H1 (cell line): ENCODE data around the gene CCAR1. TPM values are rescaled to one million over a fixed set of nuclear protein-coding genes. Genes with fewer than 3 reads are reported as not detected.
A peak's percentile ranks its signal among the peaks of the same experiment; 100 is the strongest.

ENCODE experiments used
- CREB1 ChIP-seq: IDR thresholded peaks from 2 replicates; pipeline ENCODE4 v1.6.1; 2012; ENCODE audit warnings: inconsistent platforms
- EGR1 ChIP-seq: IDR thresholded peaks from 2 replicates; pipeline ENCODE4 v1.6.1; 2011; ENCODE audit warnings: low read depth, low read length, borderline replicate concordance
- JUN ChIP-seq: IDR thresholded peaks from 2 replicates; pipeline ENCODE4 v1.6.1; 2011; ENCODE audit warnings: low read depth, mild to moderate bottlenecking, improper control_type of control experiment, low read length
- NANOG ChIP-seq: IDR thresholded peaks from 2 replicates; pipeline ENCODE4 v1.6.1; 2011; ENCODE audit warnings: low read length, low read depth, mild to moderate bottlenecking, inconsistent platforms; ENCODE audit not compliant: insufficient read depth, poor library complexity, severe bottlenecking
- POLR2AphosphoS5 ChIP-seq: IDR thresholded peaks from 2 replicates; pipeline ENCODE4 v1.6.1; 2011; ENCODE audit warnings: low read depth, low read length
- RAD21 ChIP-seq, 2 experiments: IDR thresholded peaks in 1 of 2; conservative IDR thresholded peaks in 1 of 2; 2 replicates each; pipeline ENCODE4 v1.6.1; 2011; ENCODE audit warnings: low read depth in 2 of 2, low read length in 2 of 2, improper control_type of control experiment in 1 of 2, inconsistent platforms in 1 of 2, mild to moderate bottlenecking in 1 of 2, moderate library complexity in 1 of 2
- SAP30 ChIP-seq: fragments of 300-600 bp; sonication (generic); IDR thresholded peaks from 2 replicates; pipeline ENCODE4 v1.7.1; 2012; ENCODE audit warnings: low read length, moderate library complexity, mild to moderate bottlenecking, inconsistent platforms; ENCODE audit not compliant: insufficient read depth, insufficient replicate concordance
- SIRT6 ChIP-seq: IDR thresholded peaks from one replicate; pipeline ENCODE4 v1.7.1; 2012; ENCODE audit warnings: low read length, inconsistent platforms
- SP2 ChIP-seq: IDR thresholded peaks from 2 replicates; pipeline ENCODE4 v1.6.1; 2012; ENCODE audit warnings: mild to moderate bottlenecking, low read length, inconsistent platforms
- SP4 ChIP-seq: IDR thresholded peaks from 2 replicates; pipeline ENCODE4 v1.6.1; 2012; ENCODE audit warnings: low read length, inconsistent platforms
- TCF12 ChIP-seq: IDR thresholded peaks from 2 replicates; pipeline ENCODE4 v1.6.1; 2011; ENCODE audit warnings: low read depth, mild to moderate bottlenecking, low read length
- polyA plus RNA-seq, 7 experiments: library from polyadenylated mRNA; depleted of rRNA in 3 of 7; stranded (reverse) in 5 of 7; unstranded in 2 of 7; fragments of >200 nt in 5 of 7; fragments of 200-250 nt in 2 of 7; gene quantifications; 1 replicate in 5 of 7; 2 replicates in 1 of 7; 4 replicates in 1 of 7; pipeline versions ENCODE4 v1.2.1 to v1.2.3, GENCODE V29; 2011 to 2013; ENCODE audit warnings: missing spikeins in 2 of 7, mixed read lengths in 2 of 7
- total RNA-seq: library from RNA; stranded (reverse); fragmentation: NEBNext Ultra II Directional; extraction: Animal tissue kit (Norgen Biotek cat#: 25700); gene quantifications from 2 replicates; pipeline ENCODE4 v1.2.1, GENCODE V29; 2021
- TF ChIP-seq, protein P1 (sequence below): IDR thresholded peaks from 2 replicates; pipeline ENCODE4 v1.6.1; 2012; ENCODE audit warnings: low read length, inconsistent platforms

CCAR1 gene
- total and polyA plus RNA-seq, 2 of the 8 experiments (the other 6 are each of a cell fraction or from before 2014, with no cell fraction given), result 91.6 to 111 TPM

DNA sequence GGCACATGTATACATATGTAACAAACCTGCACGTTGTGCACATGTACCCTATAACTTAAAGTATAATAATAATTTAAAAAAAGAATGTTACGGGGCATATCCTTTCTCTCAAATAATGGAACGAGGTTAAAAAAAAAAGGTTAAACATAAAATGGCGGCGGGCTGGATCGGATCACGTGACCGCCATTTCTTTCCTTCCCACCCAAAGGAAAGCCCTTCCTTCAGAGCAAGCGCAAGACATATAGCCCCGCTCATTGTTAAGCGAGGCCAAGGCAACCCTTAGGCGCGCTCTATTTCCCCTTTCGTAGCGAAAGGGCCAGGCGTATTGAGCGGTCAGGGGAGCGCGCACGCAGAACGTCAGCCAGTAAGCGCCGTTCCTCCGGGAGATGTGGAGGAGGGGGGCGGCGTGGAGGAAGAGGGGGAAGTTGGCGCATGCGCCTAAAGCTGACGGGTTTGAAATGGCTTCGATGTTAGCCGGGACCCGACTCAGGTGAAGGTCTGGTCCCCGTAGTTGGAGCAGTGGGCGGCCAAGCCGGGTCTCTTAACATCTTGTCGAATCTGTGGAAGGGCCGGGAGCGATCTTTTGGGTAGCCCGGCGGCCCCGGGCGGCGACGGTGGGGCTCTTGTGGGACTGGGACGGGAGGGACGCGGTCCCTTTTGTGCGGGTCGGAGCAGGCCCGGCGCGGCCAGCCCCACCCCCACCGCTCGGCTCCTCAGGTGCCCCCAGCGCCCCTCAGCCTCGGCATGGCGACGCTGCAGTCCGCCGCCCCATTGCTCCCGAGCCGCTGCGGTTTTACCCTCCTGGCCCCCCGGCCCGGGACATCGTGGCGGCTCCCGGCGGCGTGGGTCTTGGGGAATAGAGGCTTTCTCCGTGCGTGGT lies at the start of gene CCAR1 (continued):
- no peak for TF ChIP-seq SAP30
- TF ChIP-seq, protein P1, sequence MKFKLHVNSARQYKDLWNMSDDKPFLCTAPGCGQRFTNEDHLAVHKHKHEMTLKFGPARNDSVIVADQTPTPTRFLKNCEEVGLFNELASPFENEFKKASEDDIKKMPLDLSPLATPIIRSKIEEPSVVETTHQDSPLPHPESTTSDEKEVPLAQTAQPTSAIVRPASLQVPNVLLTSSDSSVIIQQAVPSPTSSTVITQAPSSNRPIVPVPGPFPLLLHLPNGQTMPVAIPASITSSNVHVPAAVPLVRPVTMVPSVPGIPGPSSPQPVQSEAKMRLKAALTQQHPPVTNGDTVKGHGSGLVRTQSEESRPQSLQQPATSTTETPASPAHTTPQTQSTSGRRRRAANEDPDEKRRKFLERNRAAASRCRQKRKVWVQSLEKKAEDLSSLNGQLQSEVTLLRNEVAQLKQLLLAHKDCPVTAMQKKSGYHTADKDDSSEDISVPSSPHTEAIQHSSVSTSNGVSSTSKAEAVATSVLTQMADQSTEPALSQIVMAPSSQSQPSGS, result no peak; the same call in 1 of the 2 replicates
- no peak for TF ChIP-seq SIRT6
- no peak for TF ChIP-seq EGR1
- TF ChIP-seq CREB1, result peak; percentile 96
- peak; percentile 2 for TF ChIP-seq NANOG
- no peak for TF ChIP-seq JUN
- TF ChIP-seq POLR2AphosphoS5, result peak; percentile 96
- no peak; the same call in 1 of the 2 replicates for TF ChIP-seq SP4
- TF ChIP-seq RAD21 (IDR thresholded peaks at IDR 0.05 in 1 of 2, conservative IDR thresholded peaks at IDR 0.05 in 1 of 2; ENCODE audit: low read depth in 2 of 2, low read length in 2 of 2), result peak in 1 of 2 experiments; percentile 0; a peak in 1 of 4 replicates
- TF ChIP-seq TCF12, result no peak
- no peak for TF ChIP-seq SP2
